GM12873 (cell line): ENCODE results near the gene EIF4A2.

ENCODE experiments used
- CTCF ChIP-seq: IDR thresholded peaks from 2 replicates; pipeline ENCODE4 v1.5.1; 2012; ENCODE audit warnings: low read depth, mild to moderate bottlenecking, moderate library complexity, low read length, control low read depth; ENCODE audit not compliant: insufficient read depth; ENCODE audit errors: missing control alignments

EIF4A2 gene

DNA sequence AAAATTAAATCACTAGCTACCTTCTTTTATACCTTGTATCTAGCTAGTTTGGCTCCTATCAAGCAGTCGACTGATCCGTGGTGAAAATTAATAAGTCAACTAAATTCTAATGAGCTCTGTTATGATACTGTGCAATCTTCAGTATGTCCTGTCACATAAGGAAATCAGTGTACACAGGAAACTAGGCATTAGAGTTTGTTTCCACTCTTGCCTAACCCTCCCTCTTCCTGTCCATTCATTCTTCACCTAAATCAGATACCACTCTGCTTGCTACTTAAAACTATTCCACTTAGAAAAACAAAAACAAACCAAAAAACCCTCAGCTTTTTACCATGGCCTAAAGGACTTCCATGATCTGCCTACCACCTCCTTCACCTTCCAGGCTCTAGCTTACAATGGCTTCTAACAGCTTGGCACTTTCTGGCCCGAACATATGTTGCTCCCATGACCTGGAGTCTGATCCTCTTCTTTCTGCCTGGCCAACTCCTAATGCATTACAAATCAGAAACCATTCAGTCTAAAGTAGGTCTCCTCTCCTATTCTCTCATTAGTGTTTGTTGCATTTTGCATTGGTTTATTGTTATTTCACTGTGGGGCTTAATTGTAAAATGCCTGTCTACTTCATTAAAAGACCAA lies 15.0 kb downstream of the EIF4A2 start:
- TF ChIP-seq CTCF = no peak

DNA sequence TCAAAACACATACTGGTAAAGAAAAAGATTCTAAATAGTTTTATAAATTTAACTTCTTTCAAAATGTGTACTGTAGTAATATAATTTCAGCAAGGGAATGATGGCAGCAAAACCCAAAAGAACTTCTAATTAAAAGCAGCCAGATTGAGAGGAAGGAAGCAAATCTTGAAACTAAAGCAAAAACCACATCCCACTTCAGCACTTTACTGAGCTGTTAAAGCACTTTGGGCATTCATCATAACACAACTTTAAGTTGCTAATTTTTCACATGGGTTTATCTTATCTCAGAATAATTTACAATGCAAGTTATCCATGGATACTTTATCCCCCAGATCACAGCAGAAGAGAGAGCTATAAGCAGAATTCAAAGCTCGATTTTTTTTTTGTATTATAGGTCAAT lies 16.9 kb downstream of the EIF4A2 start:
- TF ChIP-seq CTCF = no peak

GRCh38 chr3:186802701-186803100 lies 19.3 kb downstream of the EIF4A2 start:
- no peak for TF ChIP-seq CTCF

GRCh38 chr3:186806089-186807055 lies 23.0 kb downstream of the EIF4A2 start, which contains the start of gene RFC4:
TSS of gene RFC4 (minus strand) at chr3:186806482. CDS start at chr3:186804713, 1,769 bp downstream.
- TF ChIP-seq CTCF = no peak

DNA sequence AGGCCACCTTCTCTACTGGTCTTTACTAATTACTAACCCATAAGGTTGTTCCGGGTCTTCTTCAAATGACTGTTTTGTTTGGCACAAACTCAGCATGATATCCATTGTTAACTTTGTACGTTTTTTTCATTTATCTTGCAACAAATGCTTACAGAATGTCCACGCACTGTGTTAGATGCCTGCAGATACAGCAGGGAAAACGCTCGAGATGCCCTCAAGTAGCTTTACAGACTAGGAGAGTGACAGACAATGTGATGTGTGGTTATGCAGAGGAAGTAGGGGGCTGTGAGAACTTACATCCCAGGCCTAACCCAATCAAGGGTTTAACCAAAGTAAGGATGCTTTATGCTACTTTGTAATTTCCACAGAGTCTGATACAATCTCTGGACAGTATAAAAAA lies 23.9 kb downstream of the EIF4A2 start:
- TF ChIP-seq CTCF = no peak

- no peak for TF ChIP-seq CTCF
These were observed 27.1 kb downstream of the EIF4A2 start for GRCh38 chr3:186810336-186810996.

- no peak for TF ChIP-seq CTCF
These were observed 30.7 kb downstream of the EIF4A2 start for GRCh38 chr3:186814100-186814499.
